ENCODE measurements around the gene C1orf167.

The C1orf167 gene

DNA sequence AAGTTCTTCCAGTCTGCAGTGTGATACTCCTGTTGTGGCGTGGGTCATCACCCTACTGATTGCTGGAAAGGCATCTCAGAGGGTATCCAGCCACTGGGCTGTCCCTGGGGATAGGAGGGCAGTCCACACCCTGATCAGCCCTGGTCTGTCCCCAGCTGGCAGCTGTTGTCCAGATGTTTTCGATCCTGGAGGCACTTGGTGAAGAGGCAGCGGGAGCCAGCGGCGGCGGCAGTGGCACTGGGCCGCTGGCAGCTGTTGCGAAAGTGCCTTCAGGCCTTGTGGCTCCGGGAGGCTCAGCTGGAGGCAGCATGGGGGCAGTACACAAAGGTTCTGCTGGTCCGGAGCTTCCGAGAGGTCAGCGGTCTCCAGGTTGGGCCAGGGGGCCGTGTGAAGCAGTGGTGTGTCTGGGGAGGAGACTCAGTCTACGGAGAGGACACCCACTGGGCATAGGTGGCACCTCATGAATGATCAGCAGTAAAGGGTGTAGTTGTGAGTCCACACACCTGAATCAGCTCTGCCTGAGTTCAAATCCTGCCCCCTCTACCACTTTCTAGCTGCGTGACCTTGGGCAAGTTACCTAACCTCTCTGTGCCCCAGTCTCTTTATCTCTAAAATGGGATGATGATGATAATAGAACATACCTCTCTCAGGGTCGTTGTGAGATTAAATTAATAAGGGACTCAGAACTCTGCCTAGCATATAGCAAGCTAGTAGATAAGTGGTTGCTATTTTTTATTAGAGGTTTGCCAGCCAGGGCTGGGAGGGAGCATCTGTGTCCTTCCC, 6.1 kb downstream of the C1orf167 start:
- TF ChIP-seq, protein P1, sequence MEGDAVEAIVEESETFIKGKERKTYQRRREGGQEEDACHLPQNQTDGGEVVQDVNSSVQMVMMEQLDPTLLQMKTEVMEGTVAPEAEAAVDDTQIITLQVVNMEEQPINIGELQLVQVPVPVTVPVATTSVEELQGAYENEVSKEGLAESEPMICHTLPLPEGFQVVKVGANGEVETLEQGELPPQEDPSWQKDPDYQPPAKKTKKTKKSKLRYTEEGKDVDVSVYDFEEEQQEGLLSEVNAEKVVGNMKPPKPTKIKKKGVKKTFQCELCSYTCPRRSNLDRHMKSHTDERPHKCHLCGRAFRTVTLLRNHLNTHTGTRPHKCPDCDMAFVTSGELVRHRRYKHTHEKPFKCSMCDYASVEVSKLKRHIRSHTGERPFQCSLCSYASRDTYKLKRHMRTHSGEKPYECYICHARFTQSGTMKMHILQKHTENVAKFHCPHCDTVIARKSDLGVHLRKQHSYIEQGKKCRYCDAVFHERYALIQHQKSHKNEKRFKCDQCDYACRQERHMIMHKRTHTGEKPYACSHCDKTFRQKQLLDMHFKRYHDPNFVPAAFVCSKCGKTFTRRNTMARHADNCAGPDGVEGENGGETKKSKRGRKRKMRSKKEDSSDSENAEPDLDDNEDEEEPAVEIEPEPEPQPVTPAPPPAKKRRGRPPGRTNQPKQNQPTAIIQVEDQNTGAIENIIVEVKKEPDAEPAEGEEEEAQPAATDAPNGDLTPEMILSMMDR (IDR thresholded peaks at IDR 0.05; ENCODE audit: low read depth, low read length), result no peak
- H3K9me3 ChIP-seq (ENCODE audit: severe bottlenecking), result no peaks in the 10 kb centered on the region
- H3K27me3 ChIP-seq (ENCODE audit: insufficient read depth, low read depth, severe bottlenecking), result no peaks in the 10 kb centered on the region
- H3K27ac ChIP-seq, result no peak overlapping the region
- no peak overlapping the region for H3K4me3 ChIP-seq (ENCODE audit: low read depth, low read length)
- DNase-seq, result no peak
- no peaks in the 10 kb centered on the region for H3K36me3 ChIP-seq

DNA sequence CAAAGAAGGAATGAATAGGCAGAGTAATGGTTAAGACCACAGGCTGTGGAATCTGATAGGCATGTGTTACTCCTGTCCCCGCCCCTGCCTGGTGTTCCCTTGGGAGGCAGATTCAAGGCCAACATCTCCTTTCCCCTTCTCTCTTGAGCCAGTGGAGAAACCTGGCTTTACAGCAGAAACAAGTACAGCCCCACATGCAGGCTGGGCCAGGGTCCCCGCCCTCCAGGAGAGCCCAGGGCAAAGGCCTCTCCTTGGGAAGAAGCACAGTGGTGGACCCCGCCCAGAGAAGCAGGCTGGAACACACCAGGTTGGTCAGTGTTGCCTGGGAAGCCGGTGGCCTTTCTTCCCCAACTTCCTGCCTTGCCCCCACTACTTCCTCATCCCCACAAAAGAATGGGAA, 6.8 kb downstream of the C1orf167 start:
- no peaks in the 10 kb centered on the region for H3K27me3 ChIP-seq (ENCODE audit: insufficient read depth, low read depth, severe bottlenecking)
- TF ChIP-seq, protein P1 (IDR thresholded peaks at IDR 0.05; ENCODE audit: low read depth, low read length), result no peak
- no peaks in the 10 kb centered on the region for H3K36me3 ChIP-seq
- DNase-seq, result no peak
- H3K9me3 ChIP-seq (ENCODE audit: severe bottlenecking), result no peaks in the 10 kb centered on the region
- no peak overlapping the region for H3K4me3 ChIP-seq (ENCODE audit: low read depth, low read length)
- H3K27ac ChIP-seq, result no peak overlapping the region

DNA sequence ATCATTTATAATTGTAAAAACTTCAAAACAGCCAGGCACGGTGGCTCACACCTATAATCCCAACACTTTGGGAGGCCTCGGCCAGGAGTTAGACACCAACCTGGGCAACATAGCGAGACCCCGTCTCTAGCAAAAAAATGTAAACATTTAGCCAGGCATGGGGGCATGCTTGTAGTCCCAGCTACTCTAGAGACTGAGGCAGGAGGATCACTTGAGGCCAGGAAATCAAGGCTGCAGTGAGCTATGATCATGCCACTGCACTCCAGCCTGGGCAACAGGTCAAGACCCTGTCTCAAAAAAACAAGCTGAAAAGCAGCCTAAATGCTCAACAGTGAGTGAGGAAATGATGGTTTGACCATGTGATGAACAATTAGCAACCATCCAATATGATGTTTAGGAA, 7.3 kb downstream of the C1orf167 start:
- Histone ChIP-seq H3K27me3 (ENCODE audit: insufficient read depth, low read depth, severe bottlenecking) (no peaks in the 10 kb centered on the region), H3K36me3 (no peaks in the 10 kb centered on the region), H3K27ac (no peak overlapping the region), H3K4me3 (ENCODE audit: low read depth, low read length) (no peak overlapping the region), H3K9me3 (ENCODE audit: severe bottlenecking) (no peaks in the 10 kb centered on the region)
- DNase-seq, result no peak
- TF ChIP-seq, protein P1 (IDR thresholded peaks at IDR 0.05; ENCODE audit: low read depth, low read length), result no peak

DNA sequence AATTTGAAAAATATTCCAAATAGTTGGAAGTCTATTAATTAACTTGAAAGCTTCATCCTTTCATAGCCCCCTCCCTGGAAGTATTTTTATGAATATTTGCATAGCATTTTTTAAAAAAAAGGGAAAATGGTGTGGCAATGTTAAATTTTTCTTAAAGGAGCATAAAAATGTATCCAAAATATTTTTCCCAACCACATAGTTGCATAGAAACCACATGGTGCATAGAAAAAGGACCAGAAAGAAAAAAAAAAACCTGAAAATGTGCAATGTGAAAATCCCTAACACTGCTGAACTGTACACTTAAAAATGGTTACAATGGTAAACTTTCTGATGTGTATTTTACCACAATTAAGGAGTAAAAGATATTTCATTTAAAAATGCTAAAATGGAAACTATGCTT, 8.0 kb downstream of the C1orf167 start:
- no peak for DNase-seq
- TF ChIP-seq, protein P1 (IDR thresholded peaks at IDR 0.05; ENCODE audit: low read depth, low read length), result no peak
- no peaks in the 10 kb centered on the region for H3K9me3 ChIP-seq (ENCODE audit: severe bottlenecking)

DNA sequence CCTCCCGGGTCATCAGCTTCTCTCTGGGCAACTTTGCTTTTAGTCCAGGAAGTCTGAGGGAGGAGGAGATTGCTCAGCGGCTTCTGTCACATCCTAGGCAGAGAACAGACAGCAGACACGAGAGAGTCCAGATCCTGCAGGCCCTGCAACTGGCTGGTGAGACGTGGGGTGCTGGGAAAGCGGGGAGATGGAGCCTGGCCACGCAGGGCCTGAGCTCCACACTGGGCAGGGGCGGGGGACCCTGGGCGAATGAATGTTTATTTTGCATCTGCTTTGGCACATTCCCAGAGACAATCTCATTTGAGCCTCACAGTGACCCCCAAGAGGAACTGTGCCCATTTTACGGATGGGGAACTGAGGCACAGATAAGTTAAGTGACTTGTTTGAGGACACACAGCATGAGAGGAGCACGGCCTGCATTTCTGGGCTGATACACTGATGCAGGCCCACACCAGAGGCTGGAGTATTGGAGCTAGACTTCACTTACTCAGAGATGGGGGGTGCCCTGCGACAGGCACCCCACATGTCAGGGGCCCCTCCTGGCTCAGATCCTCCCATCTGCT, 9.6 kb downstream of the C1orf167 start:
- TF ChIP-seq, protein P1 (IDR thresholded peaks at IDR 0.05; ENCODE audit: low read depth, low read length), result no peak
- Histone ChIP-seq H3K27ac (no peak overlapping the region), H3K36me3 (no peaks in the 10 kb centered on the region), H3K9me3 (ENCODE audit: severe bottlenecking) (no peaks in the 10 kb centered on the region), H3K4me3 (ENCODE audit: low read depth, low read length) (no peak overlapping the region), H3K27me3 (ENCODE audit: insufficient read depth, low read depth, severe bottlenecking) (no peaks in the 10 kb centered on the region)
- no peak for DNase-seq

More for the DNA sequence above, 8.0 kb downstream of the C1orf167 start:
- H3K27ac ChIP-seq, result no peak overlapping the region
- H3K36me3 ChIP-seq, result no peaks in the 10 kb centered on the region
- H3K4me3 ChIP-seq (ENCODE audit: low read depth, low read length), result no peak overlapping the region
- H3K27me3 ChIP-seq (ENCODE audit: insufficient read depth, low read depth, severe bottlenecking), result no peaks in the 10 kb centered on the region
